HG03521 (cell line): ENCODE measurements around the gene MYMX.
A peak's percentile ranks its signal among the peaks of the same experiment; 100 is the strongest.
"Not testable (repeated sequence)": the region's sequence is repeated elsewhere in the genome, so short reads cannot be mapped to it uniquely, and the experiment has no call there.

Source experiments
- ATAC-seq: cut with Tn5 transposase; IDR thresholded peaks from one replicate; pipeline ENCODE4 v1.9.1; 2021; ENCODE audit warnings: mild to moderate bottlenecking, moderate library complexity; ENCODE audit not compliant: unreplicated experiment

Gene MYMX

DNA sequence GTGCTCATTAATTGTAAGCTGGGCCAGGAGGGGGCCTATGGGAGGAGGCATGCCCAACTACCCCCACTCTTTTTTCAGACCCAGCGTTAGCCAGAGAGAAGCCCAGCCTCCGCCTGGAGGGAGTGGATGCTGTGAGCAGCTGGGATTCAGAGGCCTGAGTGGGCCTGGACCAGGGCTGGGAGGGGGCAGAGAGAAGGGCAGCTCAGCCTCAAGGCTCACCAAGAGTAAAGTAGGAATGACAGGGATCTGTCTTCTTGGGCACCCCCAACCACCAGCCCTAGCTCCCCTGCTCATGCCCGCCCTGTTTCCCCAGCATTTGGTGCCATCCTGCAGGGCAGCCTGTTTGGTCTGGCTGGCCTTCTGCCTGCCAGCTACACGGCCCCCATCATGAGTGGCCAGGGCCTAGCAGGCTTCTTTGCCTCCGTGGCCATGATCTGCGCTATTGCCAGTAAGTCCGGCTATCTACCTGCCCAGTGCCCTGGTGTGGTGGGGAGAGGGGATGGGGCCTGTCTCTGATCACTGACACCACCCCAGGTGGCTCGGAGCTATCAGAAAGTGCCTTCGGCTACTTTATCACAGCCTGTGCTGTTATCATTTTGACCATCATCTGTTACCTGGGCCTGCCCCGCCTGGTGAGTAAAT is 13.4 kb downstream of the MYMX start:
- no peak for ATAC-seq

DNA sequence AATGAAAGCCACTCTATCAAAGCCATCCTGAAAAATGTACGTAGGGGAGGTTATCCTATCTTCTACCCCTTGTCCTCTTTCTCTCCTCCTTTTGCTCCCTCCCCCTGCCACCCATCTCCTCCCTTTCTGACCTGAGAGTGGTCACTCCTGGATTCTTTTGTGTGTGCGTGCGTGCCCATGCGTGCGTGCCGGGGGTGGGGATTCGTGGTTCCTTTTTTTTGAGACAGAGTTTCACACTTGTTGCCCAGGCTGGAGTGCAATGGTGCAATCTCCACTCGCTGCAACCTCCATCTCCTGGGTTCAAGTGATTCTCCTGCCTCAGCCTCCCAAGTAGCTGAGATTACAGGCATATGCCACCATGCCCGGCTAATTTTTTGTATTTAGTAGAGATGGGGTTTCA is 14.7 kb downstream of the MYMX start:
- not testable (repeated sequence) for ATAC-seq

DNA sequence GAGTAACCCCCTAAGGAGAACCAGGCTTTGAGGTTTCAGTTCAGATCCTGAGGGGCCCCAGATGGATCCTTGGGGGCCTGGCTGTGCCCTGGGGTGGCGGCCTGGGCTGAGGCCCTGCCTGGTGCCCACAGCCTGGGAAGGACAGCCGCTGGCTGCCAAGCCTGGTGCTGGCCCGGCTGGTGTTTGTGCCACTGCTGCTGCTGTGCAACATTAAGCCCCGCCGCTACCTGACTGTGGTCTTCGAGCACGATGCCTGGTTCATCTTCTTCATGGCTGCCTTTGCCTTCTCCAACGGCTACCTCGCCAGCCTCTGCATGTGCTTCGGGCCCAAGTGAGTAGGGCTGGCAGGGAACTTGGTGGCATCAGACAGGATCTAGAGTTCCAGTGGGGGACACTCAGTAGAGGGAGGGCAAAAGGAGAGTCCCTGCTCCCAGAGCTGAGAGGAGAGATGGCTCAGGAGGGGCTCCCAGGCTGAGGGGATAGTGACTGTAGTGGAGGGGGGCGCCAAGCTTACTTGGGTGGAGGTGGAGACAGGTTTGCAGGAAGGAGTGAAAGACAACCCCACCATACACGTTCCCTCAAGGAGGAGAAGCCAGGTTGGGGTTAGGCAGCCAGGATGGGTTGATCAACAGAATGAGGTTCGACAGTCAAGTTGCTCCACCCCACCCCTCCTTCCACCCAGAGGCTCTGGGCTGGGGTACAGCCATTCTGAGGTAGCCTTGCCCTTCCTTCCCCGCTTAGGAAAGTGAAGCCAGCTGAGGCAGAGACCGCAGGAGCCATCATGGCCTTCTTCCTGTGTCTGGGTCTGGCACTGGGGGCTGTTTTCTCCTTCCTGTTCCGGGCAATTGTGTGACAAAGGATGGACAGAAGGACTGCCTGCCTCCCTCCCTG is 16.2 kb downstream of the MYMX start:
- no peak for ATAC-seq

DNA sequence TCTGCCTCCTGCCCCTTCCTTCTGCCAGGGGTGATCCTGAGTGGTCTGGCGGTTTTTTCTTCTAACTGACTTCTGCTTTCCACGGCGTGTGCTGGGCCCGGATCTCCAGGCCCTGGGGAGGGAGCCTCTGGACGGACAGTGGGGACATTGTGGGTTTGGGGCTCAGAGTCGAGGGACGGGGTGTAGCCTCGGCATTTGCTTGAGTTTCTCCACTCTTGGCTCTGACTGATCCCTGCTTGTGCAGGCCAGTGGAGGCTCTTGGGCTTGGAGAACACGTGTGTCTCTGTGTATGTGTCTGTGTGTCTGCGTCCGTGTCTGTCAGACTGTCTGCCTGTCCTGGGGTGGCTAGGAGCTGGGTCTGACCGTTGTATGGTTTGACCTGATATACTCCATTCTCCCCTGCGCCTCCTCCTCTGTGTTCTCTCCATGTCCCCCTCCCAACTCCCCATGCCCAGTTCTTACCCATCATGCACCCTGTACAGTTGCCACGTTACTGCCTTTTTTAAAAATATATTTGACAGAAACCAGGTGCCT is 16.9 kb downstream of the MYMX start:
- ATAC-seq: no peak

GRCh38 chr6:44234101-44235025 is 17.6 kb downstream of the MYMX start:
- ATAC-seq: no peak

GRCh38 chr6:44235269-44235668 is 18.5 kb downstream of the MYMX start:
- ATAC-seq: no peak

- ATAC-seq: no peak
These were observed 19.3 kb downstream of the MYMX start for GRCh38 chr6:44235891-44236516.

- peak; percentile 37 for ATAC-seq
These were observed 20.5 kb downstream of the MYMX start for GRCh38 chr6:44237021-44237812.

DNA sequence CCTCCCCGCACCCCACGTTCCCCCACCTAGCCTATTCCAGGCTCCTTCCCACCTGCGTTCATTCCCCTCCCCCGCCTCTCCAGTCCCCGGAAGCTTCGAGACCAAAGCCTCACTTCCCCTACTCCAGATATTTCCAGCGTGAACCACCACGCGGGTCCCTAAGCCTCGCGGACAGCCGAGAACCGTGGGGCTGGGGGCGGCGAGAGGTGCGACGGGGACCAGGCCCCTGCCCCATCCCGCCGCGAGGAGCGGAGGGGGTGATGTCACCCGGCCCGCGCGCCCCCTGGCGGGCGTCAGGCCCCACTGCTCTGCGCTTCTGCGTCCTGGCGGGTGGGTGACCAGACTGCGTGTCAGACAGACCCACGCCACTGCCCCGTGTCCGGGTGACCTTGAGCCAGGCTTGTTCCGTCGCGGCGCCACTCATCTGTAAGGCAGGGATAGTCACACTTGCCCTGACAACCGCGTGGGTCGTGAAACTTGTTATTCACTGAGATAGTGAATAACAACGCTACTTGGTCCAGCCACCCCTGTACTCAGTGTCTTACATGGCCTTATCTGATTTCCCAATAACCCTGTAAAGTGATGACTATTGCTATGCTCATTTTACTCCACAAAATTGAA is 21.2 kb downstream of the MYMX start:
- peak; percentile 87 for ATAC-seq

- ATAC-seq: no peak
These were observed 22.1 kb downstream of the MYMX start for GRCh38 chr6:44238687-44239350.

DNA sequence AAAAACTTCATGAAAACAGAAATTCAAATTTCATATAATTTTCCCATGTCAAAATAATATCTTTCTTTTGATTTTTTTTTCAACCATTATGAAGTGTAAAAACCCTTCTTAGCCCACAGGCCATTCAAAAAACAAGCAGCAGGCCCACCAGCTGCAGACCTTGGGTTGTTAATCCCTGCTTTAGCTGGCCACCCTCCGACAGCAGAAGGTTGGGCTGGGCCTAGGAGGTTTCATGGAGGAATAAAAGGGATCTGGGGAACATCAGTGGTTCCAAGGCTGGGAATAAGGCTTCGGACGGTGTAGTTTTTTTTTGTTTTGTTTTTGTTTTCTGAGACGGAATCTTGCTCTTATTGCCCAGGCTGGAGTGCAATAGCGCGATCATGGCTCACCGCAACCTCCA is 26.6 kb downstream of the MYMX start:
- no peak for ATAC-seq

DNA sequence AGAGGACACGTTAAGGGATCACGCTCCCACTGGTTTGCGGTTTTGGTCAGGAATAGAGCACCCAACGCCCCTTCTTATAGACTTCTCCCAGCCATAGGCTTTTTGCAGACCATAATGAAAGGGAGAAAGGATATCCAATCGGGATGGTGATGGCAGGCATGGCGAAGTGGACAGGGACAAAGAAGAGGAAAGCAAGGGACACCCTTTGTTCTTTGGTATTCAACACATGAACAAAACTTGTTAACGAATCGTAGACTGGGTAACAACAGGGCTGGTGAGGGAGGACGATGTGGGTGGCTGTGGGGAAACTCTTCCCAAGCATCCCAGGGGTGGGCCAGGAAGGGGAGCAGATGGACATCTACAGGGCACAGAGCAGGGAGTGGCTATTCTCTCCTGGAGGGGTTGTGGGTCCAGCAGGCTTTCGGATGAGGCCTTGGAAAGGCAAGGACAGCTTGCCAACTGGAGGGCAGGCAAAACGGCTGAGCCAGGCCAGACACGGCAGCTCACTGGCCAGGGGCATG is 28.7 kb downstream of the MYMX start:
- no peak for ATAC-seq

DNA sequence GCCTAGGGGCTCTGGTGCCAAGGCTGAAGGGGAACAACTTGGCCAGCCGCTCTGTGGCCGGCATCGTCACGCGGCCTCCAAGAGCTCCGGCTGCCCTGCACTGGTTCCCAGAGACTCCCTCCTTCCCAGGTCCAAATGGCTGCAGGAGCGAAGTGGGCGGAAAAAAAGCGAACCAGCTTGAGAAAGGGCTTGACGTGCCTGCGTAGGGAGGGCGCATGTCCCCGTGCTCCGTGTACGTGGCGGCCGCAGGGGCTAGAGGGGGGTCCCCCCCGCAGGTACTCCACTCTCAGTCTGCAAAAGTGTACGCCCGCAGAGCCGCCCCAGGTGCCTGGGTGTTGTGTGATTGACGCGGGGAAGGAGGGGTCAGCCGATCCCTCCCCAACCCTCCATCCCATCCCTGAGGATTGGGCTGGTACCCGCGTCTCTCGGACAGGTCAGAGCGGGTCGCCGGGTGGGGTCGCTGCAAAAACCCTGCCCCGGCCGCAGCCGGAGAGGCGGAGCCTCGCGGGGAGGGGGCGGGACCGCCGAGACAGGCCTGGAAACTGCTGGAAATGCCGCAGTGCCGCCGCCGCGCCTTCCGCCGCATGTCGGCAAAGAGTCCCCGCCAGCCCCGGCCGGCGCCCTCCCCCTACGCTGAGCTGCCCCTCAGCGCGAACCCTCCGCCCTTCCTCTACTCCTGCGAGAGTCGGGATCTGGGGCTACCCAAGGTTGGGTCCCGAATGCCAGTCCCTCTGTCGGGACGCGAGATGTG is 29.4 kb downstream of the MYMX start:
- ATAC-seq: peak; percentile 40

- ATAC-seq: peak; percentile 60
These were observed 30.1 kb downstream of the MYMX start, which contains the start of gene HSP90AB1 for GRCh38 chr6:44246663-44247337. TSS of gene HSP90AB1 (plus strand) at chr6:44247101. CDS start at chr6:44248630, 1,529 bp downstream.

GRCh38 chr6:44247338-44248302 is 30.9 kb downstream of the MYMX start:
- peak; percentile 33 for ATAC-seq

DNA sequence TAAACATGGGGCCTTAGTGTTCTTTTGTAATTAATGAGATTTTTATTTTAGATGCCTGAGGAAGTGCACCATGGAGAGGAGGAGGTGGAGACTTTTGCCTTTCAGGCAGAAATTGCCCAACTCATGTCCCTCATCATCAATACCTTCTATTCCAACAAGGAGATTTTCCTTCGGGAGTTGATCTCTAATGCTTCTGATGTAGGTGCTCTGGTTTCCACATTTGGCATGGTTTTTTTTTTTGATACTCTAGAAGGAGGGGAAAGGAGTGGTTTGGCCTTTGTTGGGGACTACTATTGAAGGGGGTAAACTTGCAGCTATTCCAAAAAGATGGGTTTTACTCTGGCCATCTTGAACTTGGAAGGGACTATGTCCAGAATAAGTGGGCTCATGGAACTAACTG is 31.9 kb downstream of the MYMX start:
- ATAC-seq: no peak
